ENCODE measurements around the gene BYSL.
A peak's percentile ranks its signal among the peaks of the same experiment; 100 is the strongest.

BYSL gene

DNA sequence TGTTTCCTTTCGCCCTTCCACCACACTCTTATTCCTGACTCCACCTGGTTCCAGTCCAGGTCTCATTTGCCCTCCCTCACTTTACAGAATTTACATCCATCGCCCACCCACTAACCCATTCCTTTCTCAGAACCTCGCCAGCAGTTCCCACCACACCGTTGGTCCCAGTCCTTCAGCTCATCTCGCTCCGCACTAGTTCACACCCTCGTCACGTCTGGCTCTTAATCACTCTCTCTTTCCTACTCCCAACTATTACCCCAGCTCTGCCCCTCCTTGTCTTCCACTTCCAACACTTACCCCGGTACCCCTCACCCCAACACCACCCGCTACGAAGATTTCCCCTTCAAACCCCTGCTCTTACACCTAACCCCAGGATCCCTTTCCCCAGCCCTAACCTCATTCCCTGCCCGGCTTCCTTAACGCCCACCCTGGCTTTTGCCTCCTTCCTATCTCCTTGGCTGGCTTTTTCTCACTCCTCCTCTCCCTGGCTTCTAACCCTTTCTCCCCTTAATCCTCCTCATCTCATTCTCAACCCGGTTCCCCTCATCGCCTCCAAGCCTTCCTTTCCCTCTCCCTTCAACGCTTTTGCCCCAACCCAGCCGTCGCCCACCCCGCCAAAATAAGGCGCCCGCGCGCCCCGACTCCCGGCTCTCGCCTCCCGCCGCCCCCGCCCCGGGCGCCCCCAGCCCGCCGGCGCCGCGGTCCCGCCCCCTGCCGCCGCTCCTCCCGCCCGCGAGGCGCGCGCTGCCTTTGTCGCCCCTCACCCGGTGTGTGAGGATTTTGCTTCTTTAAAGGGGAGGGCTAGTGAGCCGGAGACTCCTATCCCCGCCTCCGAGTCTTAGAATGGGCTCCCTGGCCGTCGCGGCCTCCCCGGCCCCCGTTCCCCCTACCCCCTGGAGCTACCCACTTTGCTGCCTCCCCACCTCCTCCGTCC, 26.7 kb upstream of the BYSL start:
- no peak for TF ChIP-seq POLR2A (IDR thresholded peaks at IDR 0.05; ENCODE audit: low read depth, low read length)
- DNase-seq (ENCODE audit: insufficient read length, low spot score) (no peak), FAIRE-seq (peak; percentile 6)

- FAIRE-seq (peak; percentile 94), DNase-seq (ENCODE audit: insufficient read length, low spot score) (peak; percentile 86)
- 0 out of 2 replicates have a peak, but pooled peaks have one; percentile 27 for TF ChIP-seq POLR2A (IDR thresholded peaks at IDR 0.05; ENCODE audit: low read depth, low read length)
These were observed 25.7 kb upstream of the BYSL start, which contains the start of gene USP49 for GRCh38 chr6:41895300-41896233. Gene USP49 (minus strand): TSS chr6:41895375. CDS start chr6:41806983, 88,392 bp downstream.

DNA sequence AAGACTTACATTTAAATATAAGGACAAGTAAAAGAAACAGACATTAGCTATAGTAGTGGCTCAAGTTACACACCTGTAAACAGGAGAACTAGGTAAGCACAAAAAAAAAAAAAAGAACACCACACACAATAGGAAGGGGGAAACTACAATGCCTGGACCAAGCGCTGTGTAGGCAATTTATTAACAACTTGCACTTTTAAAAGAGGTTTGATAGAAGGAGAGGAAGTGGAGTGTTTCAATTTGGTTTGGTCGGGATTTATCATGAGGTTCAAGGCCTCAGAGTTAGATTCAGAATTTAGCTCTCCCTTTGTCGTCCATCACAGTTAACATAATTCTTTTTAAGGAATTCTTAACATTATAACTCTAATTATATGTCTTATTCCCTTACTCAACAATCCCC, 25.0 kb upstream of the BYSL start:
- no peak for TF ChIP-seq POLR2A (IDR thresholded peaks at IDR 0.05; ENCODE audit: low read depth, low read length)
- DNase-seq (ENCODE audit: insufficient read length, low spot score) (no peak), FAIRE-seq (no peak)

GRCh38 chr6:41900861-41901260, 20.4 kb upstream of the BYSL start:
- FAIRE-seq: no peak
- no peak for TF ChIP-seq POLR2A (IDR thresholded peaks at IDR 0.05; ENCODE audit: low read depth, low read length)

DNA sequence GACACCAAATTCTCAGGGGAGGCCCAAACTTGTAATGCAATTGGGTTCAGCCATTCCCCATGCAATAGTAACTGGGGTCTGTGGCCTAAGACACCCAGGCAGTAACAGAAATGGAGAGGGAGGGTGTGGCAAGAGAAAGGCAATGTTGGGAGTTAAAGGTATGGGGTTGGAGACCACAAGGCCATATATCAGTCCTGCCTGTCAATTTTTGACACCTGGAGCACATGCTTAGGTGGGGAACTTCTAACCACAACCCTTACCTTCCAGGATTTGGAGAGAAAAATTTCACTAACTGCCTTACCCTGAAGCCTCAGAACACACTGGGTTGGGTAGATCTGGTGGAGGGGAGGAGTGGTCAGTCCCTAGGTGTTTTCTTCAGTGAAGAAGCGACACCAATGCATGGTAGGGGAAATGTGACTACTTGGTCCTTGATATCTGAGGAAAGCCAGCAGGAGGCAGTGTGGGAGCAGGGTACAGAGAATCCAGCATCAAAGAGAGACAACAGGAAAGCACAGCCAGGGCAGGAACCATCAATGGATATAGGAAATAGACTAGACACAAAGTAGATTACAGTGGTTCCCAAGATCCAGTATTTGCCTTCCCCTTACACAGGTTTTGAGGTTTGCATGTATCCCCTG, 19.3 kb upstream of the BYSL start:
- TF ChIP-seq POLR2A (IDR thresholded peaks at IDR 0.05; ENCODE audit: low read depth, low read length): no peak
- FAIRE-seq: no peak
- no peak for DNase-seq (ENCODE audit: insufficient read length, low spot score)

More at GRCh38 chr6:41900861-41901260, 20.4 kb upstream of the BYSL start:
- DNase-seq (ENCODE audit: insufficient read length, low spot score): no peak

- no peak for TF ChIP-seq POLR2A (IDR thresholded peaks at IDR 0.05; ENCODE audit: low read depth, low read length)
- FAIRE-seq (no peak), DNase-seq (ENCODE audit: insufficient read length, low spot score) (no peak)
These were observed 11.6 kb upstream of the BYSL start for GRCh38 chr6:41909727-41910126.

DNA sequence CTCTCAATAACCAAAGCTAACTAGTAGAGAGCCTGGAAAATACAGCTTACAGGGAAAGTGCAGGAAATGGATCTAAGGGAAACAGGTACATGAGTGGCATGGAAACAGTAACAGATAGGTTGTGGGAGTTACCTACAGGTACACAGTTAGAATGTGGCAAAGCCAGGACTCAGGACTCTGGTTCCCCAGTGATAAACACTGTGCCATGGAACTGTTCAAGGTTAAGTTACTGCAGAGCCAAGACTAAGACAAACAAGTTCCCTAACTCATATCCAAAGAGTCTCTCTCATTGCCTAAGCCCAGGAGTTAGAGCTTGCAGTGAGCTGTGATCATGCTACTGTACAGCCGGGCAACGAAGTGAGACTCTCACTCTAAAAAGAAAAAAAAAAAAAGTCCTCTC, 7.0 kb upstream of the BYSL start:
- DNase-seq (ENCODE audit: insufficient read length, low spot score) (no peak), FAIRE-seq (no peak)
- TF ChIP-seq POLR2A (IDR thresholded peaks at IDR 0.05; ENCODE audit: low read depth, low read length): no peak

DNA sequence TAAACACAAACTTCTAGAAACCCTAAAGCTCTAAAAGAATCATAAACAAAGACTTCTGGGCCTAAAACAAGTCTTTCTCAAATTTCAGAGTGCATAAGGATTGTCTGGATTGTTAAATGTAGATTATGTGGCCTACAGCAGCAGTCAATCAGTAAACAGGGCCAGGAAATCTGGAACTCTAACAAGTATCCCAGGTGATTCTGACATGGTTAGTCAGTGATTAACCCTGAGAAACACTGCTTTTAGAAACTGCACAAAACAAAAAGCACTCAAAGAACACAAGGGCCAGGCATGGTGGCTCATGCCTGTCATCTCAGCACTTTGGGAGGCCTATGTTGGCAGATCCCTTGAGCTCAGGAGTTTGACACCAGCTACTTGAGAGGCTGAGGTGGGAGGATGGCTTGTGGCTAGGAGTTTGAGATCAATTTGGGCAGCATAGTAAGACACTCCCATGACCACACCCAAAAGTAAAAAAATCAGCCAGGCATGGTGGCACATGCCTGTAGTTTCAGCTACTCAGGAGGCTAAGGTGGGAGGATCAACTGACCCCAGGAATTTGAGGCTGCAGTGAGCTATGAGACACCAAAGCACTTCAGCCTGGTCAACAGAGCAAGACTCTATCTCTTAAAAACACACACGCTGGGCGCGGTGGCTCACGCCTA, 6.3 kb upstream of the BYSL start:
- DNase-seq (ENCODE audit: insufficient read length, low spot score): no peak

DNA sequence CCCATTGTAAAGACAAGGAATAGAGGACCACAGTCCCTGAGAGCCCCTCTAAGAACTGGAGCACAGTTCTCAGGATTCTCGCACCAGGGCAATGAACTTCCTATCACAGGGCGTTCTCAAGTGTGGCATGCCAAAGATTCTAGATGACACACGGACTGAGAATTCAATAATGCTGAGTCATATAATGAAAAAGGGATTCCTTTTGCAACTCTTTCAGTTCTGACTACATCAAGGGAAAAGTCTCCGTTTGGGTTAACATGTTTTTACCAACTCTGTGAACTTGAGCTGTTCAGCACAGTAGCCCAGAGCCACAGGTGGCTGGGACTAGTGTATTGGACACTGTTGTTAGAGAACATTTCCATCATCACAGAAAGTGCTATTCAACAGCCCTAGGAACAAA, 3.8 kb upstream of the BYSL start:
- peak; percentile 95 for FAIRE-seq
- peak; percentile 63 for DNase-seq (ENCODE audit: insufficient read length, low spot score)
- no peak for TF ChIP-seq POLR2A (IDR thresholded peaks at IDR 0.05; ENCODE audit: low read depth, low read length)

More for the DNA sequence above, 6.3 kb upstream of the BYSL start:
- no peak for TF ChIP-seq POLR2A (IDR thresholded peaks at IDR 0.05; ENCODE audit: low read depth, low read length)
- no peak for FAIRE-seq

DNA sequence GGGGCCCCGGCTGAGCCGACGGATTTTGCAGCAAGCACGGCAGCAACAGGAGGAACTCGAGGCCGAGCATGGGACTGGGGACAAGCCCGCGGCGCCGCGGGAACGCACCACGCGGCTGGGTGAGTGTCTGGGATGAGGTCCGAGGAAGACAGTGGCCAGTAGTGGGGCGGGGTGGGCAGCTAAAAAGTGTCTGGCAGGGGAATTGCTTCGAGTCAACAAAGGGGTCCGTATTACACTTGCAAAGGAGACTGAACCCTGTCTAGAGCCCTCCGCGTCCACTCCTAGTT, 356 bp downstream of the BYSL start:
- DNase-seq (ENCODE audit: insufficient read length, low spot score): no peak

DNA sequence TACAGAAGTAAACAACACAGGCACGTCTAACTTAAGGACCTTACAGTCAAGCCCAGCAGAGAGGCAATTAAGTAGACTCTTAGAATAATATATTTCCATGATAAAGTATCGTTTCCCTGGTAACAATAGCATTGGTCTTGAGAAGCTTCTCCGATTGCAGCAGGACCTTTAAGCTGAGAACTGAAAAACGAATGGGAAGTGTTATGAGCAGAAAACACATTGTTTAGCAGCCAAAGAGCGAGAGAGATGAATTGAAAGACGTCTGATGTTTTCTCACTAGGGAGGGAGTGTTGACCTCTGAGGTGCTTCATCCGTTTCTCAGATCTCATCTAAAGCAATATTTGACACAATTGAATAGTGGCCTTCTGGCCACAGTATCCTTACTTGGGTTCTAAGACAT, 855 bp downstream of the BYSL start:
- no peak for DNase-seq (ENCODE audit: insufficient read length, low spot score)
- TF ChIP-seq POLR2A (IDR thresholded peaks at IDR 0.05; ENCODE audit: low read depth, low read length): no peak
- no peak for FAIRE-seq

More for the DNA sequence above, 356 bp downstream of the BYSL start:
- no peak for TF ChIP-seq POLR2A (IDR thresholded peaks at IDR 0.05; ENCODE audit: low read depth, low read length)
- no peak for FAIRE-seq

- FAIRE-seq (no peak), DNase-seq (ENCODE audit: insufficient read length, low spot score) (no peak)
- TF ChIP-seq POLR2A (IDR thresholded peaks at IDR 0.05; ENCODE audit: low read depth, low read length): no peak
These were observed 6.0 kb downstream of the BYSL start for GRCh38 chr6:41927253-41927652.

DNA sequence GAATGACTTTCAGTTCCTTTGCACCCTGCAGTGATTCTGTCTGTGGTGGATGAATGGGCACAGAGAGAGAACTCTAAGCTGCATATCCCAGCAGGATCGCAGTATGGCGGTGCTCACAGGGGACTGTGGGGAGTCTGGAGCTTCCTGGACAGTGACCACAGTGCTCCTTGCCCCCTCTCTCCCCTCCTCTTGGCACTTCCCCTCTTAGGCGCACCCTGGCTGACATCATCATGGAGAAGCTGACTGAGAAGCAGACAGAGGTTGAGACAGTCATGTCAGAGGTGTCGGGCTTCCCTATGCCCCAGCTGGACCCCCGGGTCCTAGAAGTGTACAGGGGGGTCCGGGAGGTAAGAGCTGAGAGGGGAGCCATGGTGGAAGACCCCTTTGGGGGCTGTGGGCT, 8.6 kb downstream of the BYSL start:
- DNase-seq (ENCODE audit: insufficient read length, low spot score) (no peak), FAIRE-seq (no peak)
- no peak for TF ChIP-seq POLR2A (IDR thresholded peaks at IDR 0.05; ENCODE audit: low read depth, low read length)
